ENCODE data around the gene SMO.

SMO gene

GRCh38 chr7:129258649-129259389, 70.4 kb downstream of the SMO start:
- peak; percentile 20 for DNase-seq (ENCODE audit: low read depth)
- TF ChIP-seq CTCF (IDR thresholded peaks at IDR 0.05; ENCODE audit: low read depth, low read length, missing control alignments): no peak
- in situ Hi-C loops (cut with HindIII; ENCODE audit: low sequenced_read_pairs): no loop called here
- H3K4me3 ChIP-seq (ENCODE audit: low read depth, low read length): no peak overlapping the region

GRCh38 chr7:129262324-129262723, 73.9 kb downstream of the SMO start:
- in situ Hi-C loops (cut with HindIII; ENCODE audit: low sequenced_read_pairs): no loop called here
- peak; percentile 49 for DNase-seq (ENCODE audit: low read depth)
- TF ChIP-seq CTCF (IDR thresholded peaks at IDR 0.05; ENCODE audit: low read depth, low read length, missing control alignments): no peak
- no peak overlapping the region for H3K4me3 ChIP-seq (ENCODE audit: low read depth, low read length)
